ENCODE results near the gene ADGRF3.

- TF ChIP-seq CTCF (IDR thresholded peaks at IDR 0.05 in 2 of 3, conservative IDR thresholded peaks at IDR 0.05 in 1 of 3; ENCODE audit: borderline replicate concordance in 1 of 3, insufficient read depth in 1 of 3, low read depth in 2 of 3, low read length in 2 of 3): no peak
- TF ChIP-seq EZH2 (IDR thresholded peaks at IDR 0.05): no peak
- no peak for TF ChIP-seq POLR2A (IDR thresholded peaks at IDR 0.05; ENCODE audit: borderline replicate concordance, extremely low read depth, insufficient read depth, insufficient read length)
- TF ChIP-seq REST (IDR thresholded peaks at IDR 0.05; ENCODE audit: low read depth): no peak
- TF ChIP-seq ZNF274 (IDR thresholded peaks at IDR 0.05; ENCODE audit: low read depth, low read length): no peak
- no peak for TF ChIP-seq EZH2phosphoT487 (IDR thresholded peaks at IDR 0.05; ENCODE audit: borderline replicate concordance)
- no peak for TF ChIP-seq POLR2AphosphoS5 (IDR thresholded peaks at IDR 0.05; ENCODE audit: low read depth, low read length)
- TF ChIP-seq MAX (IDR thresholded peaks at IDR 0.05): no peak
- no peak for TF ChIP-seq SP1 (IDR thresholded peaks at IDR 0.05; ENCODE audit: low read depth)
Measured at GRCh38 chr2:26337298-26337697, 9.3 kb downstream of the ADGRF3 start.
